Forelimb muscle (tissue), 1 donor: ENCODE data around the gene PARL. TPM values are rescaled to one million over a fixed set of nuclear protein-coding genes. Genes with fewer than 3 reads are reported as not detected.

Experiments used
- DNase-seq: peaks from one replicate; pipeline ENCODE4 v3.0.0-alpha.2; 2013; ENCODE audit warnings: low read depth
- polyA plus RNA-seq: library from polyadenylated mRNA; unstranded; fragments of 120-200 nt; gene quantifications from one replicate; pipeline ENCODE4 v1.2.1, GENCODE V29; 2013; ENCODE audit not compliant: insufficient read length

The PARL gene, protein sequence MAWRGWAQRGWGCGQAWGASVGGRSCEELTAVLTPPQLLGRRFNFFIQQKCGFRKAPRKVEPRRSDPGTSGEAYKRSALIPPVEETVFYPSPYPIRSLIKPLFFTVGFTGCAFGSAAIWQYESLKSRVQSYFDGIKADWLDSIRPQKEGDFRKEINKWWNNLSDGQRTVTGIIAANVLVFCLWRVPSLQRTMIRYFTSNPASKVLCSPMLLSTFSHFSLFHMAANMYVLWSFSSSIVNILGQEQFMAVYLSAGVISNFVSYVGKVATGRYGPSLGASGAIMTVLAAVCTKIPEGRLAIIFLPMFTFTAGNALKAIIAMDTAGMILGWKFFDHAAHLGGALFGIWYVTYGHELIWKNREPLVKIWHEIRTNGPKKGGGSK
- polyA plus RNA-seq = 32.7 TPM

DNA sequence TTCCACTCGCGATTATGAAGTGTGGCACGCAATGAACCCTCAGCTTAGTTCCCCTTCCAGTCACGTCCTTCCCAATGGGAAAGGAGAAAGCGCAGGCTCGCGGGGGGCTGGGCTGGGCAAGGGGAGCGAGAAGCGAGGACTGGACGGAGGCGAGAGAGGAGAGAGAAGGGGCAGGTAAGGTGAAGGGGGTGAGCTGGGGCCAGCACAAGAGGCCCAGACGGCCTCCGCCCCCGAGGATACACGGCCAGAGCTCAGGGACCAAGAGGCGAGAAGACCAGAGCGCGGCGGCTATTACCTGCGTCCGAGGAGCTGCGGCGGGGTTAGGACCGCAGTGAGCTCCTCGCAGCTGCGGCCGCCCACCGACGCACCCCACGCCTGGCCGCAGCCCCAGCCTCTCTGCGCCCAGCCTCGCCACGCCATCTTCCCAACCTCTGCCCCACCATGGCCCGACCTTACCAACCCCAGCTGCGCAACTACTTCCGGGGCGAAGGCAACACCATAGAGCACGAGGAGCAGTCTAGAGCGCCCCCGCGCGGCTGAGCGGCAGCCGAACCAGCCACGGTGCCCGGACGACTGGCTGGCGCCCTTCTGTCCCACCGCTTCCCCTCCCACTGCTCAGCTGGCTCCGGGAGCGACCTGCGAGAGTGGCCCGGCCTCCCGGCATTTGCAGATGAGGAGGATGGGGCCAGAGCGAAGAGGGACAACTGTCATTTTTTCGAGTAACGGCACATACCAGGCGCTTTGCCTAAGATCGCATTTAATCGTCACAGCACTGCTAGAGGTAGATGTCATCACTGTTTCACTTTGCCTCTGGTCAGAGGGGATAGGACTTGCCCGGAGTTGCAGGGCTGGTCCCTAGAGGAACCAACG lies at the start of gene PARL:
TSS of gene PARL (minus strand) at position 454 of the 870 bp plus-strand sequence. CDS start at position 420, 34 bp downstream.
- DNase-seq = peak; percentile 66

DNA sequence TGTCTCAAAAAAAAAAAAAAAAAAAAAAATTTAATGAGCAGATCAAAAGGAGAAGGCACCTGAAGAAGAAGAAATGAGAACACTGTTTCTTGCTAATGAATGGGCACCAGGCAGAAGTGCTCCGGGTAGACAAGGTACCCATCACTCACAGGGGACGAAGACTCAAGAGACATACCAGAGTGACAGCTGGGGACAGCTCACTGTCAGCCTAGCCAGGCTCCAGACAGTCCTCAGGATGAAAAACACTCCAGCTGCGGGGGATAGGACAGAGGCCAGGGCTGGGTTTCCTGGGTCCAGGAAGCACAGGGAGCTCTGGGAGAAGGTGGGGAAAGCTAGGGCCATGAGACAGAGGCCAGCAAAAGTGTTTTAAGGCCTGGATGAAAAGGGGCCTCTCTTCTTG lies 48.5 kb upstream of the PARL start:
- DNase-seq = no peak

DNA sequence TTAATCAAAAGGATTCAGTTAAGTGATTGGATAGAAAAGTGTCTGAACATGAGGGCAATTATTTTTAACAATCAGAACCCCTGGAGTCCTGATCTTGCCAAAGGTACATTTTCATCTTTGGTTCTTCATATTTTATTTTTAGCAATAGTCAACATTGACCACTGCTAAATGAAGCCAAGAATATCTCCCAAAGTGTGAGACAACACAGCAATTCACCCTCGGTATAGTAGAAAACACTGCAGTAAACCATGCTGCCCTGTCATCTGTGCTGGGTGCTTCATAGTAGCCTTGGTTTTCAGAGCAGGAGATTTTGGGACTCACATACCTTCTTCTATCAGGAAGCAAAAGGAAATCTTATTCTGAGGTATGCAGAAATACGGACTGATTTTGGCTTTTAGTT lies 47.2 kb upstream of the PARL start:
- DNase-seq = no peak

DNA sequence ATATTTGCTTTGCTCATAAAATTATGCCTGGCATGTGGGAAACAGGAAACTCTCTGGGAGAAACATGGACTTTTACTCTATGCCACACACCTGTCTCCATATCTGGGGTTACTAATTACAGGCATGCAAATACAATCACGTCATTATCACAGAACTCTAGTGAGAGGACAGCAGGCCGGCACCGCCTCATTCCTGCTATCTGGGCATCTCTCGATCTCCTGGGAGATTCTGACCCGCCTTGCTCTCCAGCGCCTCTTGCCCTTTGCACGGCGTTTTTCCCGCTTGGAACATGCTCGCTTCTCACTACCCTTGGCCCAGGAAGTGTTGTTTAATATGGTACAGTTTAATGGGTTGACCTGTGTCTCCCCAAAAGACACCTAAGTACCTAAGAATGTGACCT lies 45.4 kb upstream of the PARL start:
- no peak for DNase-seq

DNA sequence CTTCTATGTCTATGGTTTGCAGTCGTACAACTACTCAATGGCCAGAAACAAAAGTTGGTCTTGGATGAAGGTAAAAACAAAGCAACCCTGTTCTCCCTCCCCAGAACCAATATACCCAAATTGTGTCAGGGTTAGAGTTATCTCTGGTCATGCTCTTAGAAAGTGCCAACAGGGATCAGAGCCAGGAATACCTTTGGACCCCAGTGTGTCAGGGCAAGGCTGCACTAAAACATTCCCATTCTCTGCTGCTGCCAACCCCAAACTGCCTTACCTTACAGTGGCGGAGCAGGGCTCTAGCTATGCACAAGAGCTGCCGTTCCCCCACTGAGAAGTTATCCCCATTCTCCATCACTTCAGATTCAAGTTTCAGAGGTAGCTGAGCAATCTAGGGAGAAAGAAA lies 42.4 kb upstream of the PARL start:
- DNase-seq = no peak

DNA sequence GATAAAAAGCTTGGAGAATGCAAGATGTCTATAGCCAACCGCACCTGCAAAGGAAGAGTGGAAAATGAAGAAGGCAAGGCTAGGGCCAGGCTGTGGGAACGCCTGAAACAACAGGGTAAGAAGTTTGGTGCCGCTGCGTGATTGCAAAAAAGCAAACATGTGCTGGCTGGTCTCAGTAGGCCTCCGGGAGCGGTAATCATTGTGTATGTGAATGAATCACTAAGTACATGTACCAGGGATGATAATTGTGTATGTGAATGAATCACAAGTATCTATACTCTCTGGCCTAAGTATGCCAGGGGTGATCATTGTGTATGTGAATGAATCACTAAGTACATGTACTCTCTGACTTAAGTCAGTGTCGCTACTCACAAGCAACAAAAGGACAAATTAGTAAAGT lies 40.3 kb upstream of the PARL start:
- DNase-seq = no peak

DNA sequence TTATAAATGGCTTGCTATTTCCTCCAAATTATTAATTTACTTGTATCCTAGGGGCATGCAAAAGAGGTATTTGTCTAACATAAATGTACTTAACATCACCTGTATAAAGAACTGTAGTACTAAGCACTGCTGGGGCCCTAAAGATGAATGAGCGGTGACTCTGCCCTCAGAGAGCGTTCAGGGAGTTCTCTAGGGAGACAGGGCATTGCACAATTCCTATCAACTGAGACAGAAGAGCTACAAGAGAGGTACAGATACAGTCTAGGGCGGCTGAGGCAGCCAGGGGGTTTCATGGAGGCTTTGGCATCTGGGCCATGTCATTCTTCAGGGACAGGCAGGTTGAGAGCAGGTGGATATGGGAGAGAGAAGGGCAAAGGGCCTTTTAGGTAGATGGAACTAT lies 39.9 kb upstream of the PARL start:
- DNase-seq = no peak

DNA sequence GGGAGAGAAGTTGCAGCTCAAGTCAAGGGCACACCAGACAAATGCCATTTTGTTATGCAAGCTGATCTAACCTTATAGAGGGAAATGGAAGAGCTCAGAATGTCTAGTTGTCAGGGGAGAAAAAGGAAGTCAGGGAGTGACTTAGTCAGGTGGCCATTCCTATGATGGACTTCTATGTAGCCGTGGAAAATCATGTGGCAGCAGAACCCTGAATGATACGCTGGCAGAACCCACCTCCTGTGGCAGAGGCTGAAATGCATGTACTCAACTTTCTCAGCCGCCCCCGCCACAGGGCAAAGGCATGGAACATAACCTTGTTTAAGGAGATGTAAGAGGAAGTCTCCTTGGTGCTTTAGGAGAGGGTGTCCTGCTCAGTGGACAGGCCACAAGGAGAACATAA lies 37.7 kb upstream of the PARL start:
- no peak for DNase-seq

DNA sequence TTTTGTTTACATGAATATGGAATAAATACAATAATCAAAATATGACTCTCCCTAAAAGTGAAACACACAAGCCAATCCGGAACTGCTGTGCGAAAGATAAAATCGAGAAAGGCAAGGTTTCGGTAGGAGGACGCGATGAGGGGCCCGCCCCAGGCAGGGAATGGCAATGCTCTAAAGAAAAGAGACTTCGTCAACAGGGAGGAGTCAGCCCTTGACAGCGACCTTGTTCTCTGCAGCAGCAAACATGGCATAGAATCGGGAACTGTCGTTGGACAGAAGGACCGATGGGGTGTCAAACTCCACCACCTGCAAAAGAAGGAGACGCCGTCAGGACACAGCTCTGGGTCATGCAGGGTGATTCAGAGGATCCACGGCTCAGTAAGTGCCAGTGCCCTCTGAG lies 36.4 kb upstream of the PARL start:
- DNase-seq = no peak

DNA sequence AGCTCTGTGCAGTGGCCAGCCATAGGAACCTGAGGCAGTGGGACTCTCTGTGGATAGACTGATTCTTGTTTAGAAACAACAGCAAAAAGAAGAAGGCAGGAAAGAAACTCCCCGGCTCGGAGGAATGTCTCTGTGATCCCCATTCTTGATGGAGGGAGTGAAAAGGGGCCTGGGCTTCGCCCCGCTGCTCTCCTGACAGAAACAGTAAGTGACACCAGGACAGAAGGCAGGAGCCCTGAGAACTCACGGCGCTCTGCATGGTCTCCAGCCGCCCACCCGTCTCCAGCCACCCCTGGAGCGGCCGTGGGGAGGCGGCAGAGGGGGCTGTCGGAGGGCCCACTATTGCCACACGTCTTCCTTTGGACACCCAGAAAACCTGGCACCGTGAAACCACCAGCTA lies 35.7 kb upstream of the PARL start:
- no peak for DNase-seq

DNA sequence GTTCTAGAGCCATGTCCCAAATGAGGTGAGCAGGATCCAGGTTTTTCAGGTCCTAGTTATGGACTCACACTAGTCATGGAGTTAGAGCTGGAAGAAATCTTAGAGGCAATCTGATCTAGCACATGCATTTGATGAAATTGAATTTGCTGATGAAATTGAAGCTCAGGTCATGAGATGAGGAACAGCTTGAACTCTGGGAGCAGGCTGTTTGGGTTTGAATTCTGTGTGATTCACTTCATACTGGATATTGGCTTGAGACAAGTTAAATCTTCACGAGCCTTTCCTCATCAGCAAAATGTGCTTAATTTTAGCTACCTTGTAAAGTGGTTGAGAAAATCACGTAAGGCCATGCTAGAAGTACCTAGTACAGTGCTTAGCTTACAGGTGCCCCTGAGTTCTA lies 33.5 kb upstream of the PARL start:
- DNase-seq = no peak

DNA sequence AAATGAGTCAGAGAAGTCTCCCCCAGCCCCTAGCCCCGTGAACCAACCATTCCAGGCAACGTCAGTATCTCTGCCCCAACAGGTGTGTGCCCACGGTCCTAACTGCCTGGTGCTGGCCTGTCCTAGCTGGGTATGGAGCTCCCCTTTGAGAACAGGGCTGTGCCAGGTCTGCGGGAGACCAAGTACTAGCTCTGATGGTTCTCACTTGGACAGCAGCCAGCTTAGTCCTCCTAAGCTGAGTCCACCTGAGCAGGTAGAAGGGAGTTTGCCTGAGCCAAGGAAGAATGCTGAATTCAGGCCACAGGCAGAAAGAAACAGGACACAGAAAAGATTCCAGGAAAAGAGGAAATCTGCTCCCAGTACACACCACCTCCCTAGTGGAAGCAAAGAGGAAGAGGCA lies 33.1 kb upstream of the PARL start:
- DNase-seq = no peak

DNA sequence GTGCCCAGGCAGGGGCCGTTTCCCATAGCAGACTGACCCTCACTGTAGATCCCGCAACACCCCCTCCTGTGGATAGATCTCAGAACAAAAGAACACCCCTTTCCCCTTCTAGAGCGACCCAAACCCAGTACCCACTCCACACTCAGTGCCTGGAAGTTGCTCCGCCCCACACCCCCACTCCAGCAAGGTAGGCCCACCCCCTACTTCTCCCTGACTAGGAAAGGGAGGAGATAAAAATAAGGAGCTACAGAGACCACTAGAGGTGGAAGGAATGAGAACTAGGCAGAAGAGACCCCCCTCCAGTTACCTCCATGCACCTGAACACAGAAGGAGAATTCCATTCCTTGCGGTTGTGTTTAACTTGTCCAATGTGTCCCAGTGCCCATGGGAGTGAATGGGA lies 30.2 kb upstream of the PARL start:
- DNase-seq = no peak

DNA sequence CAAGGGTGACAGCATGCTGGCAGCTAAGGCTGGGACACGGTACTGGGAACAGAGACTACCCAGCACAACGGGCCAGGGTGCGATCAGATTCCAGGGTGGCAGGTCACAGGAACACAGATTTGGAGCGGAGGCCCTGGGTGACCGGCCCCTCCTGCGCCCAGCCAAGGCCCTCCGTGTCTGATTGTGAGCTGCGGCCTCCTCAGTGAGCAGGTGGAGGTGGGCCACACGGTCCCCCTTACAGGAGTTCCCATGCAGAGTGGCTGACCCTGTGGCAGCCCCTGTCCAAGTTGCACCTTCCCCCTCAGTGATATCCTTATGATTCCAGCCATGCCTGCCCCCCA lies 28.9 kb upstream of the PARL start:
- DNase-seq = no peak

DNA sequence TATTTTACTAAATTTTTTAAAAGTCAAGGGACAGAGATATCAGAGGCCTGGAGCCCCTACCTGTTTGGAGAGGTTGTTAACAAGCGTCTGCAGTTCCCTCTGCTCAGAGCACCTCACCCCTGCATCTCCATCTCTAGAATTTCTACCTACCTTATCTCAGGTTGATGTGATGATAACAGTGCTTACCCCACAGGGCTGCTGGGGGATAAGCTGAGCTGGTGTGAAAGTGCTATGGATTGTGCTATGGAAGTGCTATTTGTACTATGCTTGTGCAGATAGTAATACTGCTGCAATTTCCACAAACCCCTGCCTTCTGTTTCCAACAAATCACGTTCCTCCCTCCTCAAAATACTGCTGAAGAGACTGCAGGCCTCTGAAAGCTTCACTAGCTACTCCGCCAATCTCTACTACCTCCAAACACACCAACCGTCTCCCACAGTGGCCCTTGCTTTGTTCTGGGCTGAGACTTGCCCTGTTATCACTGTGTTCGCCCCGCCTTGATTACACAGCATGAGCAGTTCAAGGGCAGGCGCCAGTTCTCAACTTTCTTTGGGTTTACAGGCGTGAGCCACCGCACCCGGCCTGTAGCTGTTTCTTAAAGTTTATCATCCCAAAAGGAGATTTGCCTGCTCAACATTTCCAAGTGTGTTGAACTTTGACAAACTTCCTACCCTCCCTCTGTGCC lies 28.4 kb upstream of the PARL start:
- no peak for DNase-seq

DNA sequence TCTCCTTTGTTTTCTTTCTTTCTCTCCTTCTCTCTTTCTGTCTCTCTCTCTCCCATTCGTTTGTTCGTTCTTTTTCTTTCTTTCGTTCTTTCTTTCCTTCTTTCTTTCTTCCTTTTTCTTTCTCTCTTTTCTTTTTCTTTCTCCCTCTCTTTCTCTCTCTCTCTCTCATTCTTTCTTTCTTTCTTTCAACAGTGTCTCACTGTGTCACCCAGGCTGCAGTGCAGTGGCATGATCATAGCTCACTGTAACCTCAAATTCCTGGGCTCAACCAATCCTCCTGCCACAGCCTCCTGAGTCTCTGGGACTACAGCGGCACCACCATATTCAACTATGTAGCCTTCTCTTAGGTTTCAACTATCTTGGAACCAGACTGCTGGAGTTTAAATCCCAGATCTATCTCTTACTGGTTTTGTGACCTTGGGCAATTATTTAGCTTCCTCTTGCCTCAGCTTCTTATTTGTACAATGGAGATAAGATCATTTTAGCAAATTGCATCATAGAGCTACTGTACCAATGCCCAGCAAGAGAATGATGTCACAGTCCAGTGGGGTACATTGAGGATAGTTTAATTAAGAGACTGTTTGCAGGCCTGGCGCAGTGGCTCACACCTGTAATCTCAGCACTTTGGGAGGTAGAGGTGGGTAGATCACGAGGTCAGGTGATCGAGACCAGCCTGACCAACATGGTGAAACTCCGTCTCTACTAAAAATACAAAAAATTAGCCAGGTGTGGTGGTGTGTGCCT lies 27.3 kb upstream of the PARL start:
- DNase-seq = no peak

DNA sequence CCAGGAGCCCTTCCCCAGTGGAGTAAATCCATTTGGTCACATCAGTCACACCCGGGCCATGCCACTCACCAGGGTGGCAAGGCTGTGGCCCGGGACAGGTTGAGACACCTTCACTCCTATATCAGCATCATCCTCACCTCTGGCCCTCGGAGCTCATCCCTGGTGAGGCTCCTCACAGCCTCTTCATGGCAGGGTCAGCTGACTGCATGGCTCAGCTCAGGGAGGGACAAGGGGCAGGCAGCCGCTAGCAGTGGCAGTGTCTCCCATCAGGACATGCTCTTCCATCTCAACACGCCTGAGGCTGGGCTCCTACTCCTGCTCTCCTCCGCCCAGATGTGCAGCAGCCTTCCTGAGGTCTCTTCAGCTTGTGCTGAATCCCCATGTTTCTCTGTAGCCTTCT lies 26.4 kb upstream of the PARL start:
- no peak for DNase-seq

DNA sequence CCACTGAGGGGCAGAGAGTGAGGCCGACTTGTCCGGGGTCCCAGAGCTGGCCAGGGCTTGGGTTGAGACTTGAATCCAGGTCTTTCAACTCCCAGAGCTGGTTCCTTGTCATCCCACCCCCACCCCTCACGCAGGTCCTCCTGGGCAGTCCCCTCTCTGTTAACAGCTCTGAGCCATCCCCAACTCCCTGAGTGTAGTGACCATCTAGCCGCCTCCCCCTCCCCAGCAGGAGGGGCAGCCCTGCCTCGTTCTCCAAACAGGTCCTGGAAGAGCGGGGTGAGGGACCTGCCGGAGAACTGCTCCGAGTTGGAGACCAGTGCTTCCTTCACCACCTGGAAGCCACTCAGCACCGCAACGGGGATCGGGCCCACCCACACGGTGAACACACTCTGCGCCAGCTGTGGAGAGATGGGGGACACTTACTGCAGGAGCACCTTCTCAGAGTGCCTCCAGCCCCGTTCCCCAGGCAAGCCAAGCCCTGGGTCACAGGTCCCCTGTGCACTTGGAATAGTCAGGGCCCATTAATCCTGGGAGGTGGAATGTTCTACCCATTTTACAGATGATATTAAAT lies 24.4 kb upstream of the PARL start:
- DNase-seq = no peak

DNA sequence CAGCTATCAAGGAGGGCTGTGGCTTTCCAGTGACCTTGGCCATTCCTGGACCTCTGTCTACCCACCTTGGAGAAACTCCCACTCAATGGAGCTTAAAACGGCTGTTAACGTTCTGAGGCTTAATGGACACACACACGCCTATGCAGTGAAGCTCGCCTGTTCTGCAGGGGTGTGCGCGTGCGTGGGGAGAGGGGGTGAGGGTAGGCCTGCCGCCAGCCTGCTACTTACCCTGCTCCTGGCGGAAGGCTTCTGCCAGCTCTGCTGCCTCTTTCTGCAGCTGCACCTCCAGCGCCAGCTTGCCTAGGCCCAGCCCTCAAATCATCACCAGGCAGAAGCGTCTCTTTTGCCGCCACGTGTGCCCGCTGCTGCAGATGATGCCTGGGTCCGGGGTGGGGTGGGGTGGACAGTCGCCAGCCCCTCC lies 23.2 kb upstream of the PARL start:
- DNase-seq = no peak

DNA sequence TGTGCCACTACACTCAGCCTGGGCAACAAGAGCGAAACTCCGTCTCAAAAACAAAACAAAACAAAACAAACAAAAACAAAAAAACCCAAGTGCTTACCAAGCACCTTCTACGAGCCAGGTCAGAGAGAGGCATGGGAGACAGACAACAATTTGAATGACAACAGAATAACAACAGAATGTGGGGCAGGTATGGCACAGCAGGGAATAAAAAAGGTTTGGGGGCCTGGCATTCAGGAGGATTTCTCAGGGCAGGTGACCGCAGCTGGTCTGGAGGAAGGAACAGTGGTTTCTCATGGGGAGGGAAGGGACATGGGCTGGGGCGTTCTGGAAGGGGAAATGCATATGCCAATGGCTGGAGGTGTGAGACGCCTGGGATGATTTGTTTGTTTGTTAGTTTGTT lies 22.5 kb upstream of the PARL start:
- no peak for DNase-seq

DNA sequence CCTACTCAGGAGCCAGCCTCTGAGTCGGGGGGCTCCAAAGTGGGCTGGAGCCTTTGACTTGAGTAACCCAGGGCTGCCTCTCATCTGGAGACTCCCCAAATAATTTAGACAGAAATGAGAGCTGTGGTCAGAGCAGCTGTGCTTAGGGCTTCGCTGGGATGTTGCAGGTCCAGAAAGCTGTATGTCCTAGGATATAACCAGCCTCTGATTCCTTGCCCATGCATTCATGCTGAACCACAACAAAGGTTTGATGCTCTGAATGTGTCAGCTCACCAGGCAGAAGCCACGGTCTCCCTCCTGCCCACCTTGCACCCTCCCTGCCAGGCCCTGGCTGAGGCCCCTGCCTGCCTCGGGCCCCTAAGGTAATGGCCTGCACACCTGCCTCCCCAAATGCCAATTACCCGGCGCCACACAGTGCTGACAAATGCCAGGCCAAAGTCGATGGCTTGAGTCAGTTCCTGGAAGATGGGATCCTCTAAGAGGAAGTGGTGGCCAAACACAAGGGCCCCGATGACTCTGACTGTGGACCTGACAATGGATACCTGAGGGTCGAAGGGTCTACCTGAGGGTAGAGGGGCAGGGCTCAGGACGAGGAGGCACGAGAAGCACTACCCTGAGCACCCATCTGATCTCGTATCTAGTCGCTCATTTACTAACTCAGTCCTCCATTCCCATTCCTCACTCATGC lies 21.7 kb upstream of the PARL start:
- DNase-seq = no peak
